Chondrocyte (in vitro differentiated cells): ENCODE measurements around the gene TSPAN18. TPM values are rescaled to one million over a fixed set of nuclear protein-coding genes. Genes with fewer than 3 reads are reported as not detected.

Source experiments
- DNase-seq: peaks from one replicate; pipeline ENCODE4 v3.0.0; 2021; ENCODE audit warnings: mixed read lengths, low spot score
- H3K27ac Mint-ChIP-seq: one replicate; pipeline ENCODE4 v1.8.0; 2021; ENCODE audit warnings: mild to moderate bottlenecking, moderate library complexity, mixed read lengths; ENCODE audit not compliant: unreplicated experiment
- H3K27me3 Mint-ChIP-seq: 2 replicates; pipeline ENCODE4 v1.8.0; 2021; ENCODE audit warnings: low read depth, mixed read lengths
- H3K36me3 Mint-ChIP-seq: 2 replicates; pipeline ENCODE4 v1.8.0; 2021; ENCODE audit warnings: low read depth, mixed read lengths
- H3K4me1 Mint-ChIP-seq: 2 replicates; pipeline ENCODE4 v1.8.0; 2021; ENCODE audit warnings: low read depth, mild to moderate bottlenecking, mixed read lengths
- H3K4me3 Mint-ChIP-seq: one replicate; pipeline ENCODE4 v1.8.0; 2021; ENCODE audit warnings: mild to moderate bottlenecking, moderate library complexity, mixed read lengths; ENCODE audit not compliant: unreplicated experiment
- H3K9me3 Mint-ChIP-seq: 2 replicates; pipeline ENCODE4 v1.8.0; 2021; ENCODE audit warnings: low read depth, mixed read lengths
- total RNA-seq: library from RNA; stranded (reverse); gene quantifications from 3 replicates; pipeline ENCODE4 v1.2.1, GENCODE V29; 2021
- TF ChIP-seq, protein P1 (sequence below): fragments of 200-600 bp; sonication (generic); IDR thresholded peaks from 2 replicates; pipeline ENCODE4 v1.5.0; 2021; ENCODE audit warnings: antibody characterized with exemption, mild to moderate bottlenecking, moderate library complexity

TSPAN18 gene
- total RNA-seq, 1 donor from 2014 or later = 4.0 TPM

GRCh38 chr11:44732564-44732963 is 5.8 kb downstream of the TSPAN18 start:
- no peaks in the 10 kb centered on the region for H3K36me3 Mint-ChIP-seq
- no peak for DNase-seq
- H3K27ac Mint-ChIP-seq = no peak overlapping the region
- no peak overlapping the region for H3K4me3 Mint-ChIP-seq
- H3K27me3 Mint-ChIP-seq = peaks cover 12% of the 10 kb centered on the region
- peaks cover 46% of the 10 kb centered on the region for H3K4me1 Mint-ChIP-seq
- no peaks in the 10 kb centered on the region for H3K9me3 Mint-ChIP-seq
- TF ChIP-seq, protein P1, sequence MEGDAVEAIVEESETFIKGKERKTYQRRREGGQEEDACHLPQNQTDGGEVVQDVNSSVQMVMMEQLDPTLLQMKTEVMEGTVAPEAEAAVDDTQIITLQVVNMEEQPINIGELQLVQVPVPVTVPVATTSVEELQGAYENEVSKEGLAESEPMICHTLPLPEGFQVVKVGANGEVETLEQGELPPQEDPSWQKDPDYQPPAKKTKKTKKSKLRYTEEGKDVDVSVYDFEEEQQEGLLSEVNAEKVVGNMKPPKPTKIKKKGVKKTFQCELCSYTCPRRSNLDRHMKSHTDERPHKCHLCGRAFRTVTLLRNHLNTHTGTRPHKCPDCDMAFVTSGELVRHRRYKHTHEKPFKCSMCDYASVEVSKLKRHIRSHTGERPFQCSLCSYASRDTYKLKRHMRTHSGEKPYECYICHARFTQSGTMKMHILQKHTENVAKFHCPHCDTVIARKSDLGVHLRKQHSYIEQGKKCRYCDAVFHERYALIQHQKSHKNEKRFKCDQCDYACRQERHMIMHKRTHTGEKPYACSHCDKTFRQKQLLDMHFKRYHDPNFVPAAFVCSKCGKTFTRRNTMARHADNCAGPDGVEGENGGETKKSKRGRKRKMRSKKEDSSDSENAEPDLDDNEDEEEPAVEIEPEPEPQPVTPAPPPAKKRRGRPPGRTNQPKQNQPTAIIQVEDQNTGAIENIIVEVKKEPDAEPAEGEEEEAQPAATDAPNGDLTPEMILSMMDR = no peak

- Mint-ChIP-seq H3K27ac (no peak overlapping the region), H3K27me3 (peaks cover 9% of the 10 kb centered on the region), H3K36me3 (peaks cover 2% of the 10 kb centered on the region), H3K4me3 (no peak overlapping the region), H3K9me3 (peaks cover 3% of the 10 kb centered on the region), H3K4me1 (peaks cover 33% of the 10 kb centered on the region)
- no peak for DNase-seq
- TF ChIP-seq, protein P1 = no peak
These were observed 7.1 kb downstream of the TSPAN18 start for GRCh38 chr11:44733877-44734276.

DNA sequence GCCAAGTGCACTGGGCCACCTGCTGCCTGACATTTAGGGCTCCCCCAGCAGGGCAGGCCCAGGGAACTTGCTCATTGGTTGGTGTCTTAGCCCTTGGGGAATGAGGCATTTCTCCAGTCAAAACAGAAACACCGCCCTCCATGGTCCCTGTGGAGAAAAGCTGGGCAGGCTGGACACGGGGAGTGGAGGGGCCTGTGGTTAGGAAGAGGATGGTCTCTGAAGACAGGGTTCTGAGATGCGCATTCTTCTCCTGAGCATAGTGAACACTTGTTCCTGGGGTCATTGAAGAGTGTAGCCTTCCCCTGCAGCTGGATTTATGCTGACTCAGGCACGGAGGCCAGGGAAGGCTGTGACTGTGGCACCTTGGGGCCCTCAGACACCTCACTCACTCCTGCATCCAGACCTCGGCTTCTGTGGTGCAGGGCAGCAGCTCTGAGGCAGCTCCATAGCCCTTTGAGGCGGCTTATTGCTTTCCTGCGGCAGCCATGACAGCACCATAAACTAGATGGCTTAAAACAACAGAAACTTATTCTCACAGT is 8.2 kb downstream of the TSPAN18 start:
- H3K4me1 Mint-ChIP-seq = peaks cover 26% of the 10 kb centered on the region
- no peak overlapping the region for H3K27ac Mint-ChIP-seq
- no peak for DNase-seq
- TF ChIP-seq, protein P1 = no peak
- H3K4me3 Mint-ChIP-seq = no peak overlapping the region
- peaks cover 1% of the 10 kb centered on the region for H3K27me3 Mint-ChIP-seq
- peaks cover 2% of the 10 kb centered on the region for H3K36me3 Mint-ChIP-seq
- peaks cover 3% of the 10 kb centered on the region for H3K9me3 Mint-ChIP-seq

- Mint-ChIP-seq H3K27me3 (peaks cover 3% of the 10 kb centered on the region), H3K4me3 (no peak overlapping the region), H3K9me3 (peaks cover 3% of the 10 kb centered on the region), H3K4me1 (peaks cover 36% of the 10 kb centered on the region), H3K36me3 (peaks cover 2% of the 10 kb centered on the region), H3K27ac (no peak overlapping the region)
- TF ChIP-seq, protein P1 = no peak
- no peak for DNase-seq
These were observed 10.0 kb downstream of the TSPAN18 start for GRCh38 chr11:44736791-44737190.

- peaks cover 3% of the 10 kb centered on the region for H3K9me3 Mint-ChIP-seq
- peaks cover 36% of the 10 kb centered on the region for H3K4me1 Mint-ChIP-seq
- peaks cover 3% of the 10 kb centered on the region for H3K27me3 Mint-ChIP-seq
- DNase-seq = no peak
- H3K36me3 Mint-ChIP-seq = peaks cover 2% of the 10 kb centered on the region
- H3K27ac Mint-ChIP-seq = no peak overlapping the region
- TF ChIP-seq, protein P1 = no peak
- H3K4me3 Mint-ChIP-seq = no peak overlapping the region
These were observed 10.7 kb downstream of the TSPAN18 start for GRCh38 chr11:44737245-44738085.
